GM23338 (cell line): ENCODE measurements around the gene MCTP1. TPM values are rescaled to one million over a fixed set of nuclear protein-coding genes. Genes with fewer than 3 reads are reported as not detected.

Experiments used
- ATAC-seq: fragments of 200-7000 bp; cut with Tn5 transposase; 3 replicates; pipeline ENCODE4 v1.9.1; 2020
- DNase-seq: peaks from one replicate; pipeline ENCODE4 v3.0.0-alpha.2; 2015; ENCODE audit warnings: low spot score
- H2AFZ ChIP-seq: fragments of 200-600 bp; sonication (generic); 2 replicates; pipeline ENCODE4 v1.8.0; 2016; ENCODE audit warnings: antibody characterized with exemption, mild to moderate bottlenecking, moderate library complexity
- H3F3A ChIP-seq: fragments of 200-600 bp; sonication (generic); replicated peaks from 2 replicates; pipeline ENCODE4 v1.8.0; 2017; ENCODE audit warnings: antibody characterized with exemption, mixed run types, low read depth
- H3K27ac ChIP-seq: fragments of 200-600 bp; sonication (generic); 2 replicates; pipeline ENCODE4 v1.6.1; 2016; ENCODE audit warnings: low read depth
- H3K27me3 ChIP-seq: fragments of 200-600 bp; sonication (generic); 2 replicates; pipeline ENCODE4 v1.8.0; 2016; ENCODE audit warnings: mild to moderate bottlenecking, mixed run types, moderate library complexity; ENCODE audit not compliant: insufficient read depth
- H3K36me3 ChIP-seq: fragments of 200-600 bp; sonication (generic); 2 replicates; pipeline ENCODE4 v1.8.0; 2016; ENCODE audit warnings: mild to moderate bottlenecking; ENCODE audit not compliant: insufficient read depth
- H3K4me1 ChIP-seq: fragments of 200-600 bp; sonication (generic); 2 replicates; pipeline ENCODE4 v1.8.0; 2016; ENCODE audit warnings: mild to moderate bottlenecking, moderate library complexity; ENCODE audit not compliant: insufficient read depth
- H3K4me2 ChIP-seq: fragments of 200-600 bp; sonication (generic); 2 replicates; pipeline ENCODE4 v1.7.1; 2017; ENCODE audit warnings: mixed run types
- H3K4me3 ChIP-seq: fragments of 200-600 bp; sonication (generic); 2 replicates; pipeline ENCODE4 v1.6.1; 2016; ENCODE audit warnings: mixed run types
- H3K79me2 ChIP-seq: fragments of 200-600 bp; sonication (generic); replicated peaks from 2 replicates; pipeline ENCODE4 v1.8.0; 2017; ENCODE audit warnings: mild to moderate bottlenecking; ENCODE audit not compliant: insufficient read depth
- H3K9me2 ChIP-seq: fragments of 200-600 bp; sonication (generic); 2 replicates; pipeline ENCODE4 v1.8.0; 2017; ENCODE audit not compliant: insufficient read depth
- H4K20me1 ChIP-seq: fragments of 200-600 bp; sonication (generic); replicated peaks from 2 replicates; pipeline ENCODE4 v1.8.0; 2017; ENCODE audit warnings: mild to moderate bottlenecking; ENCODE audit not compliant: insufficient read depth
- H3K27ac Mint-ChIP-seq: 2 replicates; pipeline ENCODE4 v1.8.0; 2020; ENCODE audit warnings: inconsistent platforms, mild to moderate bottlenecking, moderate library complexity, mixed read lengths
- H3K27me3 Mint-ChIP-seq: 3 replicates; pipeline ENCODE4 v1.8.0; 2022; ENCODE audit warnings: low read depth, mild to moderate bottlenecking, moderate library complexity, mixed read lengths, inconsistent platforms; ENCODE audit not compliant: insufficient read depth, poor library complexity
- H3K36me3 Mint-ChIP-seq: 3 replicates; pipeline ENCODE4 v1.8.0; 2021; ENCODE audit warnings: low read depth, mild to moderate bottlenecking, inconsistent platforms, moderate library complexity, mixed read lengths
- H3K4me1 Mint-ChIP-seq: 3 replicates; pipeline ENCODE4 v1.8.0; 2020; ENCODE audit warnings: mild to moderate bottlenecking, inconsistent platforms, mixed read lengths
- H3K4me3 Mint-ChIP-seq: 3 replicates; pipeline ENCODE4 v1.8.0; 2021; ENCODE audit warnings: moderate library complexity, mild to moderate bottlenecking, inconsistent platforms, mixed read lengths
- H3K9me3 Mint-ChIP-seq: 3 replicates; pipeline ENCODE4 v1.8.0; 2020; ENCODE audit warnings: moderate library complexity, mild to moderate bottlenecking, inconsistent platforms, mixed read lengths
- CREB1 ChIP-seq: fragments of 250-450 bp; sonication (Bioruptor Pico); IDR thresholded peaks from 2 replicates; pipeline ENCODE4 v1.5.0; 2020; ENCODE audit warnings: low read depth, mild to moderate bottlenecking, moderate library complexity
- CTCF ChIP-seq, 2 experiments: fragments of 200-600 bp in 1 of 2; sonication (generic) in 1 of 2; conservative IDR thresholded peaks; 2 replicates each; pipeline versions ENCODE4 v1.5.1 to v1.6.1; 2016 to 2017; ENCODE audit warnings: antibody characterized with exemption in 2 of 2, low read depth in 2 of 2, mild to moderate bottlenecking in 2 of 2, moderate library complexity in 1 of 2
- ETS1 ChIP-seq: IDR thresholded peaks from 2 replicates; pipeline ENCODE4 v1.6.1; 2016; ENCODE audit warnings: antibody characterized with exemption
- EZH2 ChIP-seq: fragments of 200-600 bp; sonication (generic); IDR thresholded peaks from one replicate; pipeline ENCODE4 v1.8.0; 2017; ENCODE audit warnings: antibody characterized with exemption, mild to moderate bottlenecking, low read depth; ENCODE audit not compliant: unreplicated experiment
- EZH2phosphoT487 ChIP-seq: fragments of 200-600 bp; sonication (generic); IDR thresholded peaks from one replicate; pipeline ENCODE4 v1.8.1; 2018; ENCODE audit warnings: antibody characterized with exemption; ENCODE audit not compliant: unreplicated experiment
- JUNB ChIP-seq: IDR thresholded peaks from one replicate; pipeline ENCODE4 v1.6.1; 2016; ENCODE audit warnings: antibody characterized with exemption; ENCODE audit not compliant: unreplicated experiment
- NANOG ChIP-seq: IDR thresholded peaks from 2 replicates; pipeline ENCODE4 v1.6.1; 2016; ENCODE audit warnings: antibody characterized with exemption, borderline replicate concordance
- POLR2AphosphoS5 ChIP-seq: IDR thresholded peaks from 2 replicates; pipeline ENCODE4 v1.6.1; 2016; ENCODE audit warnings: antibody characterized with exemption, low read depth
- REST ChIP-seq: IDR thresholded peaks from one replicate; pipeline ENCODE4 v1.6.1; 2018; ENCODE audit warnings: antibody characterized with exemption; ENCODE audit not compliant: unreplicated experiment
- STAT1 ChIP-seq: IDR thresholded peaks from one replicate; pipeline ENCODE4 v1.6.1; 2016; ENCODE audit warnings: antibody characterized with exemption; ENCODE audit not compliant: unreplicated experiment
- ZNF331 ChIP-seq: fragments of 250-450 bp; sonication (Bioruptor Pico); IDR thresholded peaks from 2 replicates; pipeline ENCODE4 v1.5.0; 2020; ENCODE audit warnings: low read depth, mild to moderate bottlenecking, moderate library complexity
- ZNF462 ChIP-seq: fragments of 250-450 bp; sonication (Bioruptor Pico); IDR thresholded peaks from 2 replicates; pipeline ENCODE4 v1.5.0; 2020; ENCODE audit warnings: mild to moderate bottlenecking, moderate library complexity
- polyA plus RNA-seq: library from polyadenylated mRNA; unstranded; fragments of >200 nt; fragmentation: Nextera tagmentation; extraction: Ambion mirVana; gene quantifications from 2 replicates; pipeline ENCODE4 v1.2.1, GENCODE V29; 2016
- total RNA-seq: library from RNA; depleted of rRNA; stranded (reverse); fragments of >200 nt; shearing (Covaris generic); gene quantifications from 2 replicates; pipeline ENCODE4 v1.2.3, GENCODE V29; 2014

Gene MCTP1
- total and polyA plus RNA-seq, 2 experiments from 2014 or later = 3.7 to 4.2 TPM

- Mint-ChIP-seq H3K9me3 (no peaks in the 10 kb centered on the region), H3K4me1 (no peaks in the 10 kb centered on the region), H3K4me3 (no peak overlapping the region), H3K36me3 (no peaks in the 10 kb centered on the region), H3K27me3 (no peaks in the 10 kb centered on the region), H3K27ac (no peak overlapping the region)
- Histone ChIP-seq H3F3A (no peaks in the 10 kb centered on the region), H4K20me1 (no peaks in the 10 kb centered on the region), H3K4me3 (no peak overlapping the region), H3K4me1 (no peaks in the 10 kb centered on the region), H3K27me3 (no peaks in the 10 kb centered on the region), H2AFZ (no peak overlapping the region), H3K9me2 (0 out of 2 replicates have a peak, but pooled peaks cover 11% of the 10 kb centered on the region), H3K36me3 (no peaks in the 10 kb centered on the region), H3K4me2 (no peak overlapping the region), H3K27ac (no peak overlapping the region), H3K79me2 (no peaks in the 10 kb centered on the region)
- ATAC-seq = no peak
- no peak for DNase-seq
- TF ChIP-seq EZH2phosphoT487 (no peak), EZH2 (no peak), NANOG (no peak), REST (no peak), CTCF (conservative IDR thresholded peaks at IDR 0.05; ENCODE audit: low read depth in 2 of 2) (no peak), ZNF331 (CRISPR knock-in tag) (no peak), JUNB (no peak), CREB1 (CRISPR knock-in tag) (no peak), ZNF462 (no peak), STAT1 (no peak), ETS1 (no peak), POLR2AphosphoS5 (no peak)
Observed at GRCh38 chr5:95124101-95124500, 160.8 kb downstream of the MCTP1 start.
